ENCODE data around the gene HARBI1. TPM values are rescaled to one million over a fixed set of nuclear protein-coding genes. Genes with fewer than 3 reads are reported as not detected.

HARBI1 gene
- total and polyA plus RNA-seq, 4 experiments from 2014 or later = 7.2 to 10.6 (median 9.0) TPM

- CTCF ChIA-PET (ENCODE audit: partially characterized antibody) = interaction anchor here (1.4 kb wide), 1 partner anchor 9 kb away, joined by 5 read pairs; no protein-coding TSS in a partner anchor
- intact Hi-C loops (cut with micrococcal nuclease) = no loop called here
Observed at GRCh38 chr11:46557684-46558151, 59.3 kb downstream of the HARBI1 start.

GRCh38 chr11:46555267-46556054 lies 61.6 kb downstream of the HARBI1 start:
- CTCF ChIA-PET (ENCODE audit: partially characterized antibody) = interaction anchor here (1.1 to 1.7 kb wide), 3 partner anchors 26 to 66 kb away, joined by 3 to 5 read pairs (median 5); no protein-coding TSS in a partner anchor
- peak in 2 of 5 donors; percentile 1 to 3 for DNase-seq
- no peaks in the 10 kb centered on the region for H3K27me3 Mint-ChIP-seq
- Histone ChIP-seq H3K36me3 (ENCODE audit: insufficient read depth, low read length) (no peaks in the 10 kb centered on the region), H3K27me3 (ENCODE audit: insufficient read depth, low read length) (no peaks in the 10 kb centered on the region), H3K4me3 (ENCODE audit: low read length in 2 of 2) (no peak overlapping the region), H3K9me3 (ENCODE audit: control insufficient read depth in 1 of 2, low read length in 2 of 2) (no peaks in the 10 kb centered on the region), H3K27ac (ENCODE audit: low read depth, low read length) (no peak overlapping the region), H3K4me1 (ENCODE audit: insufficient read depth, low read length) (peaks cover 64% of the 10 kb centered on the region)
- peak overlapping the region; percentile 18 to 88 (median 77) for H3K27ac Mint-ChIP-seq
- intact Hi-C loops (cut with micrococcal nuclease) = no loop called here
- peaks cover 45 to 67% (median 57%) of the 10 kb centered on the region in 4 donors for H3K4me1 Mint-ChIP-seq
- peaks cover 0 to 3% of the 10 kb centered on the region in 2 donors for H3K36me3 Mint-ChIP-seq
- POLR2A ChIA-PET (ENCODE audit: partially characterized antibody) = no interaction called here
- H3K9me3 Mint-ChIP-seq = no peaks in the 10 kb centered on the region
- H3K4me3 Mint-ChIP-seq = peak overlapping the region in 6 of 8 donors; percentile 10 to 63 (median 34)

More at GRCh38 chr11:46557684-46558151, 59.3 kb downstream of the HARBI1 start:
- Histone ChIP-seq H3K27ac (ENCODE audit: low read depth, low read length) (no peak overlapping the region), H3K4me3 (ENCODE audit: low read length in 2 of 2) (no peak overlapping the region), H3K4me1 (ENCODE audit: insufficient read depth, low read length) (peaks cover 81% of the 10 kb centered on the region), H3K36me3 (ENCODE audit: insufficient read depth, low read length) (no peaks in the 10 kb centered on the region), H3K27me3 (ENCODE audit: insufficient read depth, low read length) (no peaks in the 10 kb centered on the region), H3K9me3 (ENCODE audit: control insufficient read depth in 1 of 2, low read length in 2 of 2) (no peaks in the 10 kb centered on the region)
- Mint-ChIP-seq H3K36me3 (peaks cover 0 to 3% of the 10 kb centered on the region in 2 donors), H3K4me3 (peak overlapping the region in 3 of 8 donors; percentile 13 to 46 (median 16)), H3K9me3 (no peaks in the 10 kb centered on the region), H3K27me3 (no peaks in the 10 kb centered on the region), H3K4me1 (peaks cover 50 to 88% (median 74%) of the 10 kb centered on the region in 4 donors), H3K27ac (peak overlapping the region in 4 of 7 donors; percentile 39 to 68 (median 46))
- POLR2A ChIA-PET (ENCODE audit: partially characterized antibody) = interaction anchor here (1.2 kb wide), 1 partner anchor 9 kb away, joined by 4 read pairs; no protein-coding TSS in a partner anchor
- DNase-seq = no peak

- no peak overlapping the region for H3K27ac ChIP-seq (ENCODE audit: low read depth, low read length)
- POLR2A ChIA-PET (ENCODE audit: partially characterized antibody) = no interaction called here
Observed at GRCh38 chr11:46554213-46555147, 62.5 kb downstream of the HARBI1 start.

GRCh38 chr11:46553814-46554212 lies 63.2 kb downstream of the HARBI1 start:
- peak overlapping the region; percentile 30 to 92 (median 70) for H3K27ac Mint-ChIP-seq

More at GRCh38 chr11:46554213-46555147, 62.5 kb downstream of the HARBI1 start:
- Histone ChIP-seq H3K4me1 (ENCODE audit: insufficient read depth, low read length) (peaks cover 55% of the 10 kb centered on the region), H3K9me3 (ENCODE audit: control insufficient read depth in 1 of 2, low read length in 2 of 2) (no peaks in the 10 kb centered on the region), H3K4me3 (ENCODE audit: low read length in 2 of 2) (no peak overlapping the region), H3K27me3 (ENCODE audit: insufficient read depth, low read length) (no peaks in the 10 kb centered on the region), H3K36me3 (ENCODE audit: insufficient read depth, low read length) (no peaks in the 10 kb centered on the region)
- Mint-ChIP-seq H3K36me3 (peaks cover 0 to 4% of the 10 kb centered on the region in 2 donors), H3K4me3 (peak overlapping the region; percentile 20 to 77 (median 36)), H3K9me3 (no peaks in the 10 kb centered on the region), H3K27ac (peak overlapping the region; percentile 64 to 92 (median 77)), H3K27me3 (no peaks in the 10 kb centered on the region), H3K4me1 (peaks cover 46 to 68% (median 58%) of the 10 kb centered on the region in 4 donors)
- intact Hi-C loops (cut with micrococcal nuclease) = no loop called here
- CTCF ChIA-PET (ENCODE audit: partially characterized antibody) = interaction anchor here (1.6 to 1.7 kb wide), 2 partner anchors 16 to 25 kb away, joined by 3 to 5 read pairs; no protein-coding TSS in a partner anchor
- no peak for DNase-seq

More at GRCh38 chr11:46553814-46554212, 63.2 kb downstream of the HARBI1 start:
- DNase-seq = no peak
- H3K27ac ChIP-seq (ENCODE audit: low read depth, low read length) = peak overlapping the region; percentile 10
- Mint-ChIP-seq H3K4me1 (peaks cover 45 to 65% (median 54%) of the 10 kb centered on the region in 4 donors), H3K36me3 (peaks cover 0 to 4% of the 10 kb centered on the region in 2 donors), H3K27me3 (no peaks in the 10 kb centered on the region), H3K9me3 (no peaks in the 10 kb centered on the region), H3K4me3 (peak overlapping the region in 5 of 8 donors; percentile 21 to 77 (median 44))
- intact Hi-C loops (cut with micrococcal nuclease) = no loop called here
- peaks cover 49% of the 10 kb centered on the region for H3K4me1 ChIP-seq (ENCODE audit: insufficient read depth, low read length)
- H3K9me3 ChIP-seq (ENCODE audit: control insufficient read depth in 1 of 2, low read length in 2 of 2) = no peaks in the 10 kb centered on the region
- POLR2A ChIA-PET (ENCODE audit: partially characterized antibody) = no interaction called here
- CTCF ChIA-PET (ENCODE audit: partially characterized antibody) = interaction anchor here (0.6 to 1.6 kb wide), 2 partner anchors 16 to 28 kb away, joined by 3 read pairs; no protein-coding TSS in a partner anchor
- no peaks in the 10 kb centered on the region for H3K27me3 ChIP-seq (ENCODE audit: insufficient read depth, low read length)
- no peak overlapping the region for H3K4me3 ChIP-seq (ENCODE audit: low read length in 2 of 2)
- no peaks in the 10 kb centered on the region for H3K36me3 ChIP-seq (ENCODE audit: insufficient read depth, low read length)

Other genes starting within 250 kb of the HARBI1 start
- 1 to 10 TPM; 4.7 to 5.6 TPM for gene MDK, start 235.6 kb downstream of the HARBI1 start, total RNA-seq
- not detected for gene MDK, start 235.6 kb downstream of the HARBI1 start, polyA plus RNA-seq
- gene CHRM4, start 225.5 kb downstream of the HARBI1 start, total RNA-seq = not detected
- under 1 TPM; 0.12 to 0.16 TPM for gene CHRM4, start 225.5 kb downstream of the HARBI1 start, polyA plus RNA-seq
- gene AMBRA1, start 23.2 kb downstream of the HARBI1 start, total RNA-seq = 10 to 100 TPM; 40.8 to 43.9 TPM
- gene AMBRA1, start 23.2 kb downstream of the HARBI1 start, polyA plus RNA-seq = 10 to 100 TPM in 1 of 2 donors, 1 to 10 TPM in 1; 5.9 to 20.0 TPM
- gene ATG13, start 326 bp upstream of the HARBI1 start, total RNA-seq = 10 to 100 TPM; 86.0 to 96.2 TPM
- 10 to 100 TPM; 64.2 to 66.0 TPM for gene ATG13, start 326 bp upstream of the HARBI1 start, polyA plus RNA-seq
- 10 to 100 TPM; 61.3 to 72.2 TPM for gene ARHGAP1, start 83.4 kb upstream of the HARBI1 start, total RNA-seq
- 10 to 100 TPM; 39.0 to 85.8 TPM for gene ARHGAP1, start 83.4 kb upstream of the HARBI1 start, polyA plus RNA-seq
- 10 to 100 TPM; 18.9 to 20.0 TPM for gene ZNF408, start 83.8 kb upstream of the HARBI1 start, total RNA-seq
- 10 to 100 TPM in 1 of 2 donors, 1 to 10 TPM in 1; 5.7 to 12.7 TPM for gene ZNF408, start 83.8 kb upstream of the HARBI1 start, polyA plus RNA-seq
- not detected for gene F2, start 102.0 kb upstream of the HARBI1 start, total RNA-seq
- gene F2, start 102.0 kb upstream of the HARBI1 start, polyA plus RNA-seq = not detected
- 10 to 100 TPM; 47.8 to 51.4 TPM for gene CKAP5, start 229.1 kb upstream of the HARBI1 start, total RNA-seq
- 10 to 100 TPM in 1 of 2 donors, 1 to 10 TPM in 1; 3.6 to 23.8 TPM for gene CKAP5, start 229.1 kb upstream of the HARBI1 start, polyA plus RNA-seq